ENCODE measurements around the gene SORL1-AS1.
"Not testable (repeated sequence)": the region's sequence is repeated elsewhere in the genome, so short reads cannot be mapped to it uniquely, and the experiment has no call there.

The SORL1-AS1 gene

DNA sequence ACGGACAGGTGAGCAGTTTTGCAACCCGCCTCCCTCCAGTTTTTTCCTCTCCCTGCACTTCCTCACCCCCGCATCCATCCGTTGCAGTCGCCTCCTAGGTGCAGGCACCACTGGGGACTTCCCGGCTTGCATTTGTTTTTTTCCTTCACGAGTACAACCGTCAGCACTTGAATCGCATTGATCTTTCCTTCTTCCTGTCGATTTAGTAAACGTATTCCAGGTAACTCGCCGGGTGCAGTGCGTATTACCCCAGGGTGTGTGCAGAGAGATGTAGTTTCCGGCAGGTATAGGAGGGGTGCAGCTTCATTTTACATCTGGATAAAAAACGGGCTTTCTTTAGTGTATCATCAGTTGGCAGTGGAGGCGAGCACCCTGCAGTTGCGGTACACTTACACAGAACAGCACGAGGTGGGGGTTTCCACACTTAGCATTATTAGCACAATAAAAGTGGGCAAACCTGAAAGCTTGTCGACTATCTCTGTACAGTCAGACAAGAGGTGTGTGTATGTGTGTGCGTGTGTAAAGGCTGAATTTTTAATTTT is at the start of gene SORL1-AS1:
TSS of gene SORL1-AS1 (minus strand) at position 359 of the 542 bp plus-strand sequence.
- peak within 1 kb of the TSS; percentile 58 for H3K4me3 ChIP-seq (ENCODE audit: low read depth, low read length)
- DNase-seq (ENCODE audit: low read depth), result no peak

DNA sequence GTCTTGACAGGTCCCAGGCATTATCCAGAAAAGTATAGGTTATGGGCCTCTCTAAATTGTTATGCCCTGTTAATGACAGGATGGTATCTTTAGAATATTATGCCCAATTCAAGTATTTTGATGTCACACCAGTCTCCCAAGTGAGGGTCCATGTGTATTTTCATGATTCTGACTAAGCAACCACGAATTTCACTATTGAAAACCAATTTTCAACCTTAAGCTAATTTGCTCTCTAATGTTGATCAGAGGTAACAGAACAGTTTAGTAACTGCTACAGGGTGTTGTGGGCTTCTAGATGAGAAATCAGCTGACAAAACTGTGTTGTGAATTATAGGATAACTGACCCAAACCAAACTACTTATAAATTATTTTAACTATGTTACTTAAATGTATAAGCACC is 48.0 kb upstream of the SORL1-AS1 start:
- no peak overlapping the region for H3K4me3 ChIP-seq (ENCODE audit: low read depth, low read length)
- no peak for DNase-seq (ENCODE audit: low read depth)

DNA sequence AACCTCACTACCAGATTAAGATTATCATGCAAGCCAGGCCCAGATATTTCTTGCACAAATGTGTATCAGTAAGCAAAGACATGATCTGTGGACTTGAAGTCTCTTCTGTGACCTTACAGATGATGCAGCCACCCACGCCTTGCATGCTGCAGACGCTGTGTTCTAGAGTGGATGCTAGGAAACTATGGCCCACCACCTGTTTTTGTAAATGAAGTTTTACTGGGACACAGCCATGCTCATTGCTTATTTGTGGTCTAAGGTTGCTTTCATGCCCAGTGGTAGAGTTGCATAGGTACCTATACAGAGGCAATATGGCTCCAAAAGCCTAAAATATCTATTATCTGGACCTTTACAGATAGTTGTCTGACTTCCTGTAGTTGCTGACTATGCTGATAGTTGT is 47.5 kb upstream of the SORL1-AS1 start:
- DNase-seq (ENCODE audit: low read depth), result no peak
- no peak overlapping the region for H3K4me3 ChIP-seq (ENCODE audit: low read depth, low read length)

DNA sequence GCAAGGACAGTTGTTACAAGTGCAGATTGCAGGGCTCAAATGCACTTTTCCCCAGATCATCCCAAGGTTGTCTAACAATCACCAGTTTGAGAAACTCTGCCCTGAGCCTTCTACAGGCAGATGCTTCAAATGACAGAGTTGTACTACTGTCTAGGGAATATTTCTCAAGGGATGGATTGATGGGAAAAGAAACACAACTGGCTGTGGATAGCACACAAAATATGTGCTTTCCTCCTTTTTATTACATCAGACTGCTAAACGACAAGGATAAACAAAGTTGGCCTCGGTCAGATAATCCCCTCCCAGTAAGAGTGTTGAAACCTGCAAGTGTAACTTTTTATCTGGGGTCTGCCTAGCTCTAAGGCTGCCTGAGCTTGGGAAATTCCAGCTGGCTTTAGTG is 46.6 kb upstream of the SORL1-AS1 start:
- DNase-seq (ENCODE audit: low read depth), result no peak
- no peak overlapping the region for H3K4me3 ChIP-seq (ENCODE audit: low read depth, low read length)

DNA sequence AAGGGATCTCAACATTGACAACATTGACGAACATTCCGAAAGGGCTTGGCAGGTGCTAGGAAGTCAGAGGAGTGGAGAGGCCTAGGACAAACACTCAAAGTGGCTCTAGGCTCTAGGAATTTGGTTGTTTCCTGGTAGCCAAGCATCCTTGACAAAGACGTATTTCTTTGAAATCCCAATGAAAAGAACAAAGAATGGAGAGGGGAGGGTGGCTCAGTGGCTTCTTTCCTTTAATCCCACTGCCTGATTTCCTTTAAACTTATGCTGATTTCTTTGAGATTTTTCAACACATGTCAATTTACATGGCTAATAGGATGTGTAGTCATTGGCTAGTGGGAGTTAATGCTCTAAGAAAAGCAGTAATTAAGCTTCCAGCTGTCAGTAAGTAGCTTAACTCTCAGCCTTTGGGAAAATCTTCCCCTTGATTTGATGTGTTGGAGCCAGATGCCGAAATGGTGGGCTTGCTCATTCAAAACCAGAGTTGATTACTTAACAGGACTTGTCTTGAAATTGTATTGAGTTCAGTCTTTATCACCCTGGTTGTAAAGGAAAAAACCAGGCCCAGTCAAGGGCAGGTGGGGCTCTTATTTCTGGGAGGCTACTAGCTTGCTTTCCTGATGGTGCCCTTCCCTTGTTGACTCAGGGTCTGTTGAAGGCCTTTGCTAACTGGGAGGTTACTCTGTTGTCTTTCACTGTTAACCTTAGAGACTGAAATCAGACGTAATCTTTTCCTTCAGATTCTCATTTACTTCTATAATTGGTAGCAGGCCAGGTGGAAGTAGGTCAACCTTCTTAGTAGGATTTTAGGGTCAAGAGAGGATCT is 44.6 kb upstream of the SORL1-AS1 start:
- H3K4me3 ChIP-seq (ENCODE audit: low read depth, low read length), result no peak overlapping the region
- DNase-seq (ENCODE audit: low read depth), result no peak

DNA sequence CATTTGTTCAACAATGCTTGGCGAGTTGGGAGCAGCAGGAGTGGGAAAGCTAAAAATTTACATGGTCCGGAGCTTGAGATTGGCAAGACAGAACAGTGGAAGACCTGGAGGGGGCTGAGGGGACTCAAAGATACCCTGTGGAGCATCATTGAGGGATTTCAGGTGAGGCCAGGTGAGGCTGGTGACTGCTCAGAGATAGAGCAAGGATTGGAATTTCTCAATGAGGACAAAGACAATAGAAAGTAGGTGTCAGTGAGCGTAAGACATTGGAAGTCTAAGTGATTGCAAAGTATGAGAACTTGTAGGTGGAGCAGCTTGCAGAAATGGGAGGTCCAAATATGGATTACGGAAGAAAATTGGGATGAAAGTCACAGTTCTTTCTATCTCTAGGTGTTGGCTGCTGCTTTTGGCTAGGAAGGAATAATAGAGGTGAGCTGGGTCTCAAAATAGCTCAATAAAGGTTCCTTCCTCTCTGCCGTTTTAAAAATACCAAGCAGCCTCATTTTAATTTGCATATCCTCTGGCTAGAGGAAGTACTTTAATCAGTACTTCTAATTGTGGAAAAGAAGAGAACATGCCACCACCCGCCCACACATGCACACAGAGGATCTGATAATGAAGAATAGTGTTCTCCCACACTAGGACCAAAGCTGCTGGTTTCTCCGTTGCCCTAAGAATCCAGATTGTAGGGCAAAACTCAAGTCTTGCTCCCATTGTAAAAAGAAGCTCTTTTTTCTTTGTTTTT is 41.8 kb upstream of the SORL1-AS1 start:
- DNase-seq (ENCODE audit: low read depth), result no peak
- no peak overlapping the region for H3K4me3 ChIP-seq (ENCODE audit: low read depth, low read length)

DNA sequence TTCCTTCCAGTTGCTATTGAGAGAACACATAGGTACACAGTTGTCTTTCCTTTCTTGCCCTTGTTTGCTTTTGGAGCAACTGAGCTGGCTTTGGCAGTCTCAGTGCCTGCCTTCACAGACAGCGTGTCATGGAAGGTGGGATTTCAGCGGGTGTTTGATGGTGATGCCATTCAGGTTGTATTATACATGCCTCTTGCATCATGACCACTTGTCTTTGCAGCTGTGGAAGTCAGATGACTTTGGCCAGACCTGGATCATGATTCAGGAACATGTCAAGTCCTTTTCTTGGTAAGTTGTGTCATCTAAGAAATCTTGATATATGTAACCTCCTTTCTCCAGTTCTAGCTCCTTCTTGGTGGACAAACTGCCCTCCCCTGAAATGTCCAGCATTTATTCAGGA is 37.1 kb upstream of the SORL1-AS1 start:
- no peak overlapping the region for H3K4me3 ChIP-seq (ENCODE audit: low read depth, low read length)
- no peak for DNase-seq (ENCODE audit: low read depth)

DNA sequence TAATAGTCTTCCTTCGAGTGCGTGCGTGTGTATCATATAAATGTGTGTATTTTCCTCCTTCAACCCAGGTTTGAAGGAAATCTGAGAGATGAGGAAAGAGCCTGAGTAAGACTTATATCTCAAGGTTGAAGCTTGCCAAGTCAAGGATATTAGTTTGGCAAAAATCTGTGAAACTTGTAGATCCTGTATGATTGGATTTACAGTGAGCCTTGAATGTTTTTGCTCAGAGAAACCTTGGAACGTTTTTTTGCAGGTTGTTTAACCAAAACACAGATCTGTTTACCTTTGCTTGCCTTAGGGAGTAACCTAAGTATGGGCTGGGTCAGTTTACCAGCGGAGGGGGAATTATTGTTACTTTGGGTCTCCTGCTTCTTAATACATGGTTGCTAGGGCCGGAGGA is 35.9 kb upstream of the SORL1-AS1 start:
- no peak overlapping the region for H3K4me3 ChIP-seq (ENCODE audit: low read depth, low read length)
- DNase-seq (ENCODE audit: low read depth), result no peak

DNA sequence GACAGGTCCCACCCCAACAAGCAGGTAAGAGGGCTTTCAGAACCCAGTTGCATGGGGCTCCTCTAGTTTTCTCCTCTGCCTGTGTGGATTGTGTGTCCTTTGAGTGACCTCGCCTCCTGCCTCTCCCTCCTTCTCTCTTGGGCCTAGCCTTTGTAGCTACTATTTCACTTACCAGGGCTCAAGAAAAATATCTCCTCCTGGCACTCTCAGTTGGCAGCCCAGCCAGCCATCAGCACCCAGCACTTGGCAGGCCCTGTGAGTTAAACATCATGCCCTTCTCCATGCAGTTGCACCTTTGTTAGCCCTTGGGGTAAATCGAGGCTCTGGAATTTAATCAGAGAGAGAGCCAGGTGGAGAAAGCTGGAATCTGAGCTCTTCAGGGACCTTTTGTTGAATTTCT is 35.4 kb upstream of the SORL1-AS1 start:
- no peak for DNase-seq (ENCODE audit: low read depth)
- no peak overlapping the region for H3K4me3 ChIP-seq (ENCODE audit: low read depth, low read length)

DNA sequence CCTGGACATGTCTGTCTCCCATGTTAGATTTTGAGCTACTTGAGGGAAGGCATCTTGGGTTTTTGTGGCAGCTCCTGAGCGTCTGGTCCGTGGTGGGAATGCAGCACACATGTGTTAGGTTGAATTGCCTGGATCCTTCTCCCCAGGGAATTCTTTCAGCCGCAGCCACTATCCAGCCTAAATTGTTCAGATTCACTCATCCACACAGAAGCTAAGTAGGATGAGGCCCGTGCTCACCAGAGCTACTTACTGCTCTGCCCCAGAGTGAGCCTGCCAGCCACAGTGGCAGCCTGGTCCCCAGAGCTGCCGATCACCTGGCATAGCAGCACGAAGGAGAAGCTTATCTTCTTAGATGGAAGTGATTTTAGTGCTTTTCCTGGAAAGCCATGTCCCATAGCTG is 34.4 kb upstream of the SORL1-AS1 start:
- no peak for DNase-seq (ENCODE audit: low read depth)

DNA sequence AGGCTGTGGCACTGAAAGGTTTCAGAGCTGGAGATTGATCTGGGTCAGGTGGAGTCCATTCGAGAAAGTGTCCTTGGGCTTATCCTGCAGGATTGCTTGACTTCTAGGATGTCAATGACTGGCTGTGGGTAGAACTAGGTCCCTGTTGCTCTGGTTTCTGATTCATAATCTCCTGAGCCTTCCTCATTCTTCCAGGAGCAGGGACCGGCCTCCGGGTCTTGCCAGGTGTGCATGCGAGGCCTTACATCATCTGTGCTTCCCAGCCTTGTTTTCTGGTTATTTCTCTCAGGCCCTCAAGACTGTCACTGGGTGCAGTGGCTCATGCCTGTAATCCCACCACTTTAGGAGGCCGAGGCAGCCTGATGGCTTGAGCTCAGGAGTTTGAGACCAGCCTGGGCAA is 33.3 kb upstream of the SORL1-AS1 start:
- DNase-seq (ENCODE audit: low read depth), result no peak
- H3K4me3 ChIP-seq (ENCODE audit: low read depth, low read length), result no peak overlapping the region

More for the DNA sequence above, 34.4 kb upstream of the SORL1-AS1 start:
- H3K4me3 ChIP-seq (ENCODE audit: low read depth, low read length), result no peak overlapping the region

DNA sequence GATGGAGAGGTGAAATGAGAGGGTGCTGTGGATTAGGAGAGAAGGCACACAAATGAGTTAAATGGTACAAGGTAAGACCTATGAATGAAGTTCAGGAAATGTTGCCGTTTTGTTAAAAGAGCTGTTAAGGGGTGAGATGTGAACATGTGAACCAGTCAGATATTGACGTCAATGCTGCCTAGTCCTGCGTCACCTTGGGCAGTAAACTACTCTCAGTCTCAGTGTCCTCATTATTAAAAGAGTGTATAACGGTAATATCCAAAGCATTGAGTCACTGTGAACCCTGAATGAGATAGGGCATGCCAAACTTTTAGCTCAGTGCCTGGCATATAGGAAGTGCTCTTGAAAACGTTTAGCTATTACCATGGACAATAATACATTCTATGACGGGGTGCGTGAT is 32.4 kb upstream of the SORL1-AS1 start:
- no peak overlapping the region for H3K4me3 ChIP-seq (ENCODE audit: low read depth, low read length)
- no peak for DNase-seq (ENCODE audit: low read depth)

DNA sequence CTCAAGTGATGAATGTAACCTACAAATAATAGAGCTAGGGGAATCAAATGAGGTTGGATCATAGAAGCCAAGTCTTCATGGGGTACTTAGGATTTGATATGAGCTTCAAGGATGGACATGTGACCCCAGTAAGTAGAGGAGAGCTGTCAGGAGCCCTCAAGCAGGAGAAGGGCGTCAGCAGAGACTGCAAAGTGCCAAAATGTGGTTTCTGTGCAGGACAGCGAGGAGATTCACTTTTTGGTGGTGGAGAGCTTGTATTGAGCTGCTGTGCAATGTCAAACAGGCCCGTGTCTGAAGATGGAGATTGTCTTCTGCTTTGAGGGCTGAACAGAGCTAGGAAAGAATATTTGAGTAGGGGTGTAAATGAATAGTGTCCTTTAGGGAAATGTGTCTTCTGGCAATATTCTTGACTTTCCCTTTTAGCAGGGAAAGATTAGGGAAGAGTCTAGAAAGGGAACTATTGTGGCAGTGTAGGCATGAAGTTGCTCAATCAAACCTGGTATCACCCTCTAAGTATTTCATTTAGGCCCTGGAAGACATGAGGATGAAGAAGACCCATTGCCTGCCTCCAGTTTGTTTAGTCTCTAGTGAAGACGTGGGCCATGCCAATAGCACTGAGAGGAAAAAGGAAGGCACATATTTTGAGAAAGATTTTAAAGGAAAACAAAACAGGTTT is 31.2 kb upstream of the SORL1-AS1 start:
- DNase-seq (ENCODE audit: low read depth), result no peak

DNA sequence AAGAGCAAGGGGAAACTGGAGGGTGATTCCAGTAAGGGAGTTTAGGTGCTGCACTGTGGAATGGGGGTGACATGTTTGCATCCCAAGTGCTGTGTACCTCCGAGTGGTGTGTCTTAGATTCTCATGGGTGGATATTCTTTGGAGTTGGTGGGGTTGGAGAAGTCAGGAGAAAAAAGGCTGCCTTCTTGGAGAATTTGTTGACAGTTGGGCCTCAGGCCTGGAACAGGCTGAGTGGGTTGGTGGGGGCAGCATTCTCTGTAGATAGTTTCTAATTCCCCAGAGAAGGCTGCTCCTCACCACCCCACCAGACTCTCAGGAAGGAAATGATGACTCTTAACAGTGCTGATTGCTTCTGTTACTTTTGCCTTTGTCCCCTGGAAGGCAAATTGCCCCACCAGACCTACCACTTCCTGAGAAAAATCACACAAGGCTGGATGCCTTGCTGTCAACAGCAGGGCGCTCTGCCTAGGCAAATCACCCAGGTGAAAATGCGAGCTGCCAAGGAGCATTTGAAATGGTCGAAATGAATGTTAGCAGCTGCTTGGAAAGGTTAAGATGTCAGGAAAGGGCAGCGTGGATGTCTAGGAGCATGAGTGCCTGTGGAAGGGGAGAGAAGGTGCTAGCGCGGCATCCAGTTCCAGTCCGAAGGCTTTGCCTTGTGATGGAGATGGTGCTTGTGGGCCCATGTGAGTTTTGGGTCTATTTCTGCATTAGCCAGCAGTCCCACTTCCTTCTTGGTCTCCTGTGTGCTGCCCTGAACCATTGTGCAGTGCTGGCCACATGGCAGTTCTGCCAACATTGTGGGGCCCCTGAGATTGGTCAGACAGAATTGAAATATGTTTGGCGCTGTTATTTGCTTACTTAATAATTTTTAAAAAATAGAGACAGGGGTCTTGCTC is 29.7 kb upstream of the SORL1-AS1 start:
- no peak for DNase-seq (ENCODE audit: low read depth)
- no peak overlapping the region for H3K4me3 ChIP-seq (ENCODE audit: low read depth, low read length)

More for the DNA sequence above, 31.2 kb upstream of the SORL1-AS1 start:
- H3K4me3 ChIP-seq (ENCODE audit: low read depth, low read length), result no peak overlapping the region

DNA sequence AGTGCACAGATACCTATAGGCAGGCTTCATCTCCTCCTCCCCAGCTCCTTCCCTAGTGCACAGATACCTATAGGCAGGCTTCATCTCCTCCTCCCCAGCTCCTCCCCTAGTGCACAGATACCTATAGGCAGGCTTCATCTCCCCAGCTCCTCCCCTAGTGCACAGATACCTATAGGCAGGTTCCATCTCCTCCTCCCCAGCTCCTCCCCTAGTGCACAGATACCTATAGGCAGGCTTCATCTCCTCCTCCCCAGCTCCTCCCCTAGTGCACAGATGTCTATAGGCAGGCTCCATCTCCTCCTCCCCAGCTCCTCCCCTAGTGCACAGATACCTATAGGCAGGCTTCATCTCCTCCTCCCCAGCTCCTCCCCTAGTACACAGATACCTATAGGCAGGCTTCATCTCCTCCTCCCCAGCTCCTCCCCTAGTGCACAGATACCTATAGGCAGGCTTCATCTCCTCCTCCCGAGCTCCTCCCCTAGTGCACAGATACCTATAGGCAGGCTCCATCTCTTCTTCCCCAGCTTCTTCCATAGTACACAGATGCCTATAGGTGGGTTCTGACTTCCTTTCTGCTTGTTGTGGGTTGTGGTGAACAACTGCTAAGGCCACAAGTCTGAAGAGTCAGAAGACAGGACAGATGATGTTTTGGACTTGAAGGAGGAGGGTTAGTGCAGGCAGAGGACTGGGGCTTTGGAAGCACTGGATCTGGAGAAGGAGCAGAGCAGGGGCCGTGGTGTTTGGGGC is 28.9 kb upstream of the SORL1-AS1 start:
- not testable (repeated sequence) for DNase-seq (ENCODE audit: low read depth); H3K4me3 ChIP-seq (ENCODE audit: low read depth, low read length)

DNA sequence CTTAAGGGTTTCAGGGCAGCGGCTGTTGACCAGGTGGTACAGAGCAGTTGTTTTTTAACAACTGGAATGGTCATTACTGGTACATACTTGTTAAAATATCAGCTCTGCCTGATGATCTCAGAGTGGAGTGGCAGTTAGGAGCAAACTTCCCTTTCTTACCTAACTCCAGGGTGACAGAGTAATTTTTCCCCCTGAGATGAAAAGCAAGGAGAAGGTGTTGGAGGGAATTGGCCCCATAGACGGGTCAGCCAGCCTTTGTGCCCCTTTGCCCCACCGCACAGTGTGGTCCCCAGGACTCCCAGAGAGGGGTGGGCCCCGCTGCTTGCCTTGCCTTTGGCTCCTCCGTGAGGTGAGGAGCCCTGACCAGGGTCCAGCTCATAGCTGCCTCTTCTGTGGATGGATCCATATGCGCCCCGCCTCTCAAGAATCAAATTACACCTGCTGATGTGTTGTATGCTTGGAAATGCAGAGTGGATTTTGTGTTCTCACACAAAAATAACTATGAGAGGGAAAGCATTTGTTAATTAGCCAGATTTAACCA is 27.0 kb upstream of the SORL1-AS1 start:
- no peak overlapping the region for H3K4me3 ChIP-seq (ENCODE audit: low read depth, low read length)
- DNase-seq (ENCODE audit: low read depth), result no peak

DNA sequence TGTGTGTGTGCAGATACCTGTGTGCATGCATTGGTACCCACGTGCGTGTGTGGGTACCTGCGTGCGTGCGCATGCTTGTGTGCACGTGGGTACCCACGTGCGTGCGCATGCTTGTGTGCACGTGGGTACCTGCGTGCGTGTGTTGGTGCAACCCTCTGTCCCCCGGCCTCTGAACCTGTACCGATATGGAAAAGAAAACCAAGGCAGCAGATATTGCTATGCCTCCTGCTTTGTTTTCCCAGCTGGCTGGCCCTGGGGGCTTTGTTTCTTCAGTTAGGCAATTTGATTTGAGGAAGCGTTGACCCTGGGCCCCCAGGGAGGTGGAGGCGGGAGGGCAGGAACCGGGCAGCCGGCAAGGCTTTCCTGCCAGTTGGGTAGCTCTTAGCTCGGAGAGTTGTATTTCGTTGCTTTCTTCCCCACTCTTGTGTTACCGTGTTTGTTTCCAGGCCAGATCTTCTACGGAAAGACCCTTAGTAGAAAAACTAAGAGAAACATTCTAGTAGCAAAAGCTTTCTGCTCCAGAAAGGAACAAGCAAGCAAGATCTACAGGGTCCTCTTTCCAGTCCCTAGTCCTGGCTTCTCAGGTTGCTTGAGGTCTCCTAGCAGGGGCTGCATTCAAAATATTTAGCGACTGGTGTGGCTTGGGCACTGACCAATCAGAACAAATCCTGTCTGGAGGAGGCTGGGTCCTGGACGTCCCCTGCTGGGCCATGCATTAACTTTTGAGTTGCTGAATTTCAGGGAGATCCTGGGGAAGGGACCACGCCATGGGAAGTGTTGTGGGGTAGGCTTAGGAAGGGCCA is 26.3 kb upstream of the SORL1-AS1 start:
- DNase-seq (ENCODE audit: low read depth), result no peak
- H3K4me3 ChIP-seq (ENCODE audit: low read depth, low read length), result no peak overlapping the region
